ENCODE measurements around the gene NOC4L.

The NOC4L gene

GRCh38 chr12:132182206-132182710, 38.0 kb downstream of the NOC4L start:
- TF ChIP-seq NFIC (IDR thresholded peaks at IDR 0.05): no peak
- no peak for TF ChIP-seq YY1 (IDR thresholded peaks at IDR 0.05; ENCODE audit: low read depth)
- no peak for TF ChIP-seq RAD21 (IDR thresholded peaks at IDR 0.05; ENCODE audit: low read depth)
- no peak for TF ChIP-seq MAX (IDR thresholded peaks at IDR 0.05)
- TF ChIP-seq, protein P1, sequence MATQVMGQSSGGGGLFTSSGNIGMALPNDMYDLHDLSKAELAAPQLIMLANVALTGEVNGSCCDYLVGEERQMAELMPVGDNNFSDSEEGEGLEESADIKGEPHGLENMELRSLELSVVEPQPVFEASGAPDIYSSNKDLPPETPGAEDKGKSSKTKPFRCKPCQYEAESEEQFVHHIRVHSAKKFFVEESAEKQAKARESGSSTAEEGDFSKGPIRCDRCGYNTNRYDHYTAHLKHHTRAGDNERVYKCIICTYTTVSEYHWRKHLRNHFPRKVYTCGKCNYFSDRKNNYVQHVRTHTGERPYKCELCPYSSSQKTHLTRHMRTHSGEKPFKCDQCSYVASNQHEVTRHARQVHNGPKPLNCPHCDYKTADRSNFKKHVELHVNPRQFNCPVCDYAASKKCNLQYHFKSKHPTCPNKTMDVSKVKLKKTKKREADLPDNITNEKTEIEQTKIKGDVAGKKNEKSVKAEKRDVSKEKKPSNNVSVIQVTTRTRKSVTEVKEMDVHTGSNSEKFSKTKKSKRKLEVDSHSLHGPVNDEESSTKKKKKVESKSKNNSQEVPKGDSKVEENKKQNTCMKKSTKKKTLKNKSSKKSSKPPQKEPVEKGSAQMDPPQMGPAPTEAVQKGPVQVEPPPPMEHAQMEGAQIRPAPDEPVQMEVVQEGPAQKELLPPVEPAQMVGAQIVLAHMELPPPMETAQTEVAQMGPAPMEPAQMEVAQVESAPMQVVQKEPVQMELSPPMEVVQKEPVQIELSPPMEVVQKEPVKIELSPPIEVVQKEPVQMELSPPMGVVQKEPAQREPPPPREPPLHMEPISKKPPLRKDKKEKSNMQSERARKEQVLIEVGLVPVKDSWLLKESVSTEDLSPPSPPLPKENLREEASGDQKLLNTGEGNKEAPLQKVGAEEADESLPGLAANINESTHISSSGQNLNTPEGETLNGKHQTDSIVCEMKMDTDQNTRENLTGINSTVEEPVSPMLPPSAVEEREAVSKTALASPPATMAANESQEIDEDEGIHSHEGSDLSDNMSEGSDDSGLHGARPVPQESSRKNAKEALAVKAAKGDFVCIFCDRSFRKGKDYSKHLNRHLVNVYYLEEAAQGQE (IDR thresholded peaks at IDR 0.05; ENCODE audit: low read depth): no peak
- TF ChIP-seq EGR1 (IDR thresholded peaks at IDR 0.05): no peak
- TF ChIP-seq TEAD4 (IDR thresholded peaks at IDR 0.05): no peak
- TF ChIP-seq CEBPB (IDR thresholded peaks at IDR 0.05): no peak
- TF ChIP-seq USF1 (IDR thresholded peaks at IDR 0.05): no peak
- TF ChIP-seq TAF1 (IDR thresholded peaks at IDR 0.05; ENCODE audit: low read depth): no peak
- no peak for TF ChIP-seq TCF12 (IDR thresholded peaks at IDR 0.05; ENCODE audit: low read depth)
- no peak for TF ChIP-seq EP300 (IDR thresholded peaks at IDR 0.05; ENCODE audit: borderline replicate concordance)
- no peak for TF ChIP-seq ZBTB7A (IDR thresholded peaks at IDR 0.05; ENCODE audit: low read depth)
- TF ChIP-seq CREB1 (IDR thresholded peaks at IDR 0.05; ENCODE audit: low read depth): no peak
- TF ChIP-seq FOXM1 (IDR thresholded peaks at IDR 0.05; ENCODE audit: borderline replicate concordance, low read depth): no peak

DNA sequence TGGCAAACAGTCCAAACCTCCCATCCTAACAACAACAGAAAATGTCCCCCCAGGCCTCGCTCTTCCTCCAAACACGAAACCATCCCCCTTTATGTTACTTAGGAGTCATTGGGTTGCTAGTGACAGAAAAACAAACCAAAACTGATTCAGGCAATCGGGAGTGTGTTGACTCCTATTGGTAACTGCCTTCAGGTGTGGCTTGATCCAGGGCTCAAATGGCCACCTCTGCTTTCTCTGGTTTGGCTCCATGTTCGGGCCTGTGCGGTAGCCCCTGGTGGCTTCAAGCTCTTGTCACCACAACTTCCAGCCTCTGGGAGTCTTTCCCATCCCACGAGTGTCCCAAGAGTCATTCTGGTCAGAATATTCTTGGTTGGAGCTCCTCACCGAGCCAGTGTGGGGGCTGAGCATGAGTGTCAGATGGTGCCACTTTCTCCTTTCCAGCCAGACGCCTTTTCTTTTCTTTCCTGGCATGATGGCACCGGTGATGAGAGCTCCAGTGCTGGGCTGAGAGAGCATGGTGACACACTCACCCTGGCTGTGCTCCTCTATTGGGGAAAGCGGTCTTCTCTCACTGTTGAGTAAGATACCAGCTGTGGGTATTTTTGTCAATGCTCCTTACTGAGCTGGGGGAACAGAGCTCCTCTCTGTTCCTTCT, 38.6 kb downstream of the NOC4L start:
- no peak for TF ChIP-seq EGR1 (IDR thresholded peaks at IDR 0.05)
- TF ChIP-seq TCF12 (IDR thresholded peaks at IDR 0.05; ENCODE audit: low read depth): no peak
- no peak for TF ChIP-seq MAX (IDR thresholded peaks at IDR 0.05)
- no peak for TF ChIP-seq EP300 (IDR thresholded peaks at IDR 0.05; ENCODE audit: borderline replicate concordance)
- TF ChIP-seq FOXM1 (IDR thresholded peaks at IDR 0.05; ENCODE audit: borderline replicate concordance, low read depth): no peak
- TF ChIP-seq ZBTB7A (IDR thresholded peaks at IDR 0.05; ENCODE audit: low read depth): no peak
- TF ChIP-seq TAF1 (IDR thresholded peaks at IDR 0.05; ENCODE audit: low read depth): no peak
- TF ChIP-seq NFIC (IDR thresholded peaks at IDR 0.05): no peak
- no peak for TF ChIP-seq TEAD4 (IDR thresholded peaks at IDR 0.05)
- TF ChIP-seq, protein P1 (IDR thresholded peaks at IDR 0.05; ENCODE audit: low read depth): no peak
- TF ChIP-seq CREB1 (IDR thresholded peaks at IDR 0.05; ENCODE audit: low read depth): no peak
- no peak for TF ChIP-seq CEBPB (IDR thresholded peaks at IDR 0.05)
- no peak for TF ChIP-seq USF1 (IDR thresholded peaks at IDR 0.05)
- TF ChIP-seq RAD21 (IDR thresholded peaks at IDR 0.05; ENCODE audit: low read depth): no peak
- TF ChIP-seq YY1 (IDR thresholded peaks at IDR 0.05; ENCODE audit: low read depth): no peak

- TF ChIP-seq YY1 (IDR thresholded peaks at IDR 0.05; ENCODE audit: low read depth) (no peak), FOXM1 (IDR thresholded peaks at IDR 0.05; ENCODE audit: borderline replicate concordance, low read depth) (no peak), MAX (IDR thresholded peaks at IDR 0.05) (no peak), USF1 (IDR thresholded peaks at IDR 0.05) (no peak), TCF12 (IDR thresholded peaks at IDR 0.05; ENCODE audit: low read depth) (no peak), EGR1 (IDR thresholded peaks at IDR 0.05) (no peak), ZBTB7A (IDR thresholded peaks at IDR 0.05; ENCODE audit: low read depth) (no peak), RAD21 (IDR thresholded peaks at IDR 0.05; ENCODE audit: low read depth) (no peak), TEAD4 (IDR thresholded peaks at IDR 0.05) (no peak), EP300 (IDR thresholded peaks at IDR 0.05; ENCODE audit: borderline replicate concordance) (no peak), CREB1 (IDR thresholded peaks at IDR 0.05; ENCODE audit: low read depth) (no peak), CEBPB (IDR thresholded peaks at IDR 0.05) (no peak), TAF1 (IDR thresholded peaks at IDR 0.05; ENCODE audit: low read depth) (no peak), NFIC (IDR thresholded peaks at IDR 0.05) (no peak)
- TF ChIP-seq, protein P1 (IDR thresholded peaks at IDR 0.05; ENCODE audit: low read depth): no peak
These were observed 41.4 kb downstream of the NOC4L start for GRCh38 chr12:132185705-132186104.

Measured in Ishikawa (cell line).